Renal pelvis (tissue), 12 donors: ENCODE measurements around the gene CMKLR1. TPM values are rescaled to one million over a fixed set of nuclear protein-coding genes. Genes with fewer than 3 reads are reported as not detected.
A peak's percentile ranks its signal among the peaks of the same experiment; 100 is the strongest.

Source experiments
- DNase-seq: peaks from one replicate; pipeline ENCODE4 v3.0.0-alpha.2; 2013
- long read RNA-seq, 16 experiments: transcript quantifications; one replicate each; lab custom pipeline, GENCODE V29; 2026
- polyA plus RNA-seq, 3 donors: library from polyadenylated mRNA; unstranded; fragments of 120-200 nt; gene quantifications; one replicate each; pipeline ENCODE4 v1.2.1, GENCODE V29; 2013; ENCODE audit not compliant: insufficient read length in 3 of 3

The CMKLR1 gene
- polyA plus RNA-seq: 1 to 10 TPM; 3.3 to 5.8 (median 4.3) TPM
- long read RNA-seq, donor 1, partial matches to known transcripts: 0 of 1 reads
- long read RNA-seq, donor 1, other reads (novel, unspliced or antisense): 0 of 1 reads
- long read RNA-seq, donor 2: 0 reads
- long read RNA-seq, donor 3, full-length matches to known transcripts: 1 of 1 reads
- long read RNA-seq, donor 3, partial matches to known transcripts: 0 of 1 reads
- long read RNA-seq, donor 3, other reads (novel, unspliced or antisense): 0 of 1 reads
- long read RNA-seq, donor 4, full-length matches to known transcripts: 1 of 1 reads
- long read RNA-seq, donor 4, partial matches to known transcripts: 0 of 1 reads
- long read RNA-seq, donor 4, other reads (novel, unspliced or antisense): 0 of 1 reads
- long read RNA-seq, donor 5: 0 reads
- long read RNA-seq, donor 6, partial matches to known transcripts: 0 of 2 reads
- long read RNA-seq, donor 6, other reads (novel, unspliced or antisense): 0 of 2 reads
- long read RNA-seq, donor 7, full-length matches to known transcripts: 6 of 6 reads
- long read RNA-seq, donor 7, partial matches to known transcripts: 0 of 6 reads
- long read RNA-seq, donor 7, other reads (novel, unspliced or antisense): 0 of 6 reads
- long read RNA-seq, donor 8: 0 reads
- long read RNA-seq, donor 9, full-length matches to known transcripts: 3 of 3 reads
- long read RNA-seq, donor 9, partial matches to known transcripts: 0 of 3 reads
- long read RNA-seq, donor 9, other reads (novel, unspliced or antisense): 0 of 3 reads
- long read RNA-seq, donor 10: 0 reads
- long read RNA-seq, donor 11: 0 reads
- long read RNA-seq, donor 12, partial matches to known transcripts: 0 of 1 reads
- long read RNA-seq, donor 12, other reads (novel, unspliced or antisense): 0 of 1 reads
- long read RNA-seq, donor 13: 0 reads
- long read RNA-seq, donor 14: 0 reads
- long read RNA-seq, donor 15, full-length matches to known transcripts: 4 of 4 reads
- long read RNA-seq, donor 15, partial matches to known transcripts: 0 of 4 reads
- long read RNA-seq, donor 15, other reads (novel, unspliced or antisense): 0 of 4 reads
- long read RNA-seq, donor 16, full-length matches to known transcripts: 5 of 5 reads
- long read RNA-seq, donor 16, partial matches to known transcripts: 0 of 5 reads
- long read RNA-seq, donor 16, other reads (novel, unspliced or antisense): 0 of 5 reads

GRCh38 chr12:108338915-108339657 is at the start of gene CMKLR1:
Gene CMKLR1, minus strand, starts transcription at chr12:108339311. Its CDS starts 45,720 bp downstream, at chr12:108293591.
- no peak for DNase-seq

- no peak for DNase-seq
These were observed 48.7 kb upstream of the CMKLR1 start for GRCh38 chr12:108387771-108388170.

GRCh38 chr12:108386709-108387360 is 47.7 kb upstream of the CMKLR1 start:
- no peak for DNase-seq

- DNase-seq: no peak
These were observed 43.3 kb upstream of the CMKLR1 start for GRCh38 chr12:108382437-108382801.

- DNase-seq: peak; percentile 67
These were observed 42.8 kb upstream of the CMKLR1 start for GRCh38 chr12:108381787-108382436.

- no peak for DNase-seq
These were observed 41.3 kb upstream of the CMKLR1 start for GRCh38 chr12:108380382-108380781.

GRCh38 chr12:108379823-108380222 is 40.7 kb upstream of the CMKLR1 start:
- no peak for DNase-seq

- no peak for DNase-seq
These were observed 39.8 kb upstream of the CMKLR1 start for GRCh38 chr12:108378926-108379325.

- DNase-seq: no peak
These were observed 38.1 kb upstream of the CMKLR1 start for GRCh38 chr12:108377260-108377659.

GRCh38 chr12:108375986-108376663 is 37.0 kb upstream of the CMKLR1 start:
- no peak for DNase-seq

GRCh38 chr12:108374596-108375320 is 35.6 kb upstream of the CMKLR1 start:
- DNase-seq: no peak

GRCh38 chr12:108373111-108373510 is 34.0 kb upstream of the CMKLR1 start:
- DNase-seq: no peak

- DNase-seq: no peak
These were observed 32.8 kb upstream of the CMKLR1 start for GRCh38 chr12:108371801-108372344.

- no peak for DNase-seq
These were observed 31.3 kb upstream of the CMKLR1 start for GRCh38 chr12:108370415-108370814.

- DNase-seq: no peak
These were observed 30.8 kb upstream of the CMKLR1 start for GRCh38 chr12:108369736-108370396.

- DNase-seq: no peak
These were observed 29.0 kb upstream of the CMKLR1 start for GRCh38 chr12:108368089-108368488.

- no peak for DNase-seq
These were observed 28.3 kb upstream of the CMKLR1 start for GRCh38 chr12:108367436-108367835.

- no peak for DNase-seq
These were observed 26.2 kb upstream of the CMKLR1 start for GRCh38 chr12:108365324-108365723.
